Astrocyte (in vitro differentiated cells and primary cell): ENCODE measurements around the gene YIPF7.

Experiments
- EZH2 ChIP-seq: IDR thresholded peaks from 2 replicates; pipeline ENCODE4 v1.6.1; 2012; ENCODE audit warnings: mild to moderate bottlenecking, low read length, inconsistent platforms; ENCODE audit not compliant: insufficient read depth
- TF ChIP-seq, protein P1 (sequence below): IDR thresholded peaks from 2 replicates; pipeline ENCODE4 v1.5.1; 2011; ENCODE audit warnings: low read depth, mild to moderate bottlenecking, inconsistent platforms, low read length, moderate library complexity; ENCODE audit not compliant: insufficient read depth

GRCh38 chr4:44580231-44580630 lies 71.2 kb downstream of the YIPF7 start:
- TF ChIP-seq, protein P1, sequence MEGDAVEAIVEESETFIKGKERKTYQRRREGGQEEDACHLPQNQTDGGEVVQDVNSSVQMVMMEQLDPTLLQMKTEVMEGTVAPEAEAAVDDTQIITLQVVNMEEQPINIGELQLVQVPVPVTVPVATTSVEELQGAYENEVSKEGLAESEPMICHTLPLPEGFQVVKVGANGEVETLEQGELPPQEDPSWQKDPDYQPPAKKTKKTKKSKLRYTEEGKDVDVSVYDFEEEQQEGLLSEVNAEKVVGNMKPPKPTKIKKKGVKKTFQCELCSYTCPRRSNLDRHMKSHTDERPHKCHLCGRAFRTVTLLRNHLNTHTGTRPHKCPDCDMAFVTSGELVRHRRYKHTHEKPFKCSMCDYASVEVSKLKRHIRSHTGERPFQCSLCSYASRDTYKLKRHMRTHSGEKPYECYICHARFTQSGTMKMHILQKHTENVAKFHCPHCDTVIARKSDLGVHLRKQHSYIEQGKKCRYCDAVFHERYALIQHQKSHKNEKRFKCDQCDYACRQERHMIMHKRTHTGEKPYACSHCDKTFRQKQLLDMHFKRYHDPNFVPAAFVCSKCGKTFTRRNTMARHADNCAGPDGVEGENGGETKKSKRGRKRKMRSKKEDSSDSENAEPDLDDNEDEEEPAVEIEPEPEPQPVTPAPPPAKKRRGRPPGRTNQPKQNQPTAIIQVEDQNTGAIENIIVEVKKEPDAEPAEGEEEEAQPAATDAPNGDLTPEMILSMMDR, result no peak
- TF ChIP-seq EZH2, result no peak
